ENCODE measurements around the gene CORO1C. TPM values are rescaled to one million over a fixed set of nuclear protein-coding genes. Genes with fewer than 3 reads are reported as not detected.

Gene CORO1C
- total RNA-seq, 6 donors from 2014 or later = 154 to 297 (median 223) TPM

- Histone ChIP-seq H3K36me3 (no peaks in the 10 kb centered on the region), H3K27ac (no peak overlapping the region), H3K27me3 (peaks cover 0 to 3% (median 0%) of the 10 kb centered on the region in 4 donors), H3K4me3 (no peak overlapping the region), H3K4me1 (peaks cover 13 to 29% (median 23%) of the 10 kb centered on the region in 4 donors), H3K9me3 (no peaks in the 10 kb centered on the region)
- WGBS, 2 donors = 80 to 84% methylated on average over 9 to 11 of the region's 11 CpGs
- TF ChIP-seq CTCF (IDR thresholded peaks at IDR 0.05) (no peak), POLR2A (IDR thresholded peaks at IDR 0.05) (no peak), POLR2AphosphoS5 (IDR thresholded peaks at IDR 0.05) (no peak), EP300 (IDR thresholded peaks at IDR 0.05) (no peak)
- ATAC-seq (ENCODE audit: low FRiP score in 2 of 2) = no peak
- peak in 1 of 2 donors; percentile 43 for DNase-seq
Measured at GRCh38 chr12:108770269-108770829, 39.0 kb upstream of the CORO1C start.

GRCh38 chr12:108768591-108769500, 37.5 kb upstream of the CORO1C start:
- no peak for TF ChIP-seq EP300 (IDR thresholded peaks at IDR 0.05)
- peak in 2 of 6 experiments; percentile 14 to 15 for TF ChIP-seq CTCF (IDR thresholded peaks at IDR 0.05)
- TF ChIP-seq POLR2AphosphoS5 (IDR thresholded peaks at IDR 0.05) = no peak
- TF ChIP-seq POLR2A (IDR thresholded peaks at IDR 0.05) = no peak
- peak overlapping the region in 3 of 4 donors; percentile 19 to 42 (median 37) for H3K4me3 ChIP-seq
- no peaks in the 10 kb centered on the region for H3K36me3 ChIP-seq
- DNase-seq (peak; percentile 62 to 87), ATAC-seq (ENCODE audit: low FRiP score in 2 of 2) (peak; percentile 56 to 59)
- WGBS, 2 donors = 20 to 23% methylated on average over 15 to 28 of the region's 40 CpGs
- H3K4me1 ChIP-seq = peaks cover 9 to 16% (median 14%) of the 10 kb centered on the region in 4 donors
- H3K27ac ChIP-seq = no peak overlapping the region
- peaks cover 0 to 3% (median 0%) of the 10 kb centered on the region in 4 donors for H3K27me3 ChIP-seq
- no peaks in the 10 kb centered on the region for H3K9me3 ChIP-seq

GRCh38 chr12:108766294-108766693, 35.0 kb upstream of the CORO1C start:
- DNase-seq (peak in 1 of 2 donors; percentile 31), ATAC-seq (ENCODE audit: low FRiP score in 2 of 2) (no peak)
- Histone ChIP-seq H3K36me3 (no peaks in the 10 kb centered on the region), H3K27me3 (peaks cover 0 to 3% (median 0%) of the 10 kb centered on the region in 4 donors), H3K9me3 (no peaks in the 10 kb centered on the region), H3K4me1 (peaks cover 5 to 10% (median 8%) of the 10 kb centered on the region in 4 donors), H3K4me3 (no peak overlapping the region), H3K27ac (no peak overlapping the region)
- WGBS, 2 donors = 89 to 95% methylated on average over 6 of the region's 6 CpGs
- TF ChIP-seq POLR2AphosphoS5 (IDR thresholded peaks at IDR 0.05) = no peak
- no peak for TF ChIP-seq POLR2A (IDR thresholded peaks at IDR 0.05)
- no peak for TF ChIP-seq CTCF (IDR thresholded peaks at IDR 0.05)
- TF ChIP-seq EP300 (IDR thresholded peaks at IDR 0.05) = no peak

GRCh38 chr12:108765289-108765764, 34.0 kb upstream of the CORO1C start:
- peaks cover 0 to 3% (median 0%) of the 10 kb centered on the region in 4 donors for H3K27me3 ChIP-seq
- 77 to 90% methylated on average over 10 of the region's 10 CpGs for WGBS, 2 donors
- no peaks in the 10 kb centered on the region for H3K36me3 ChIP-seq
- H3K4me1 ChIP-seq = peaks cover 5 to 10% (median 8%) of the 10 kb centered on the region in 4 donors
- TF ChIP-seq EP300 (IDR thresholded peaks at IDR 0.05) = no peak
- TF ChIP-seq POLR2A (IDR thresholded peaks at IDR 0.05) = no peak
- TF ChIP-seq POLR2AphosphoS5 (IDR thresholded peaks at IDR 0.05) = no peak
- TF ChIP-seq CTCF (IDR thresholded peaks at IDR 0.05) = no peak
- ATAC-seq (ENCODE audit: low FRiP score in 2 of 2) = no peak
- peak in 1 of 2 donors; percentile 34 for DNase-seq
- no peak overlapping the region for H3K27ac ChIP-seq
- no peak overlapping the region for H3K4me3 ChIP-seq
- H3K9me3 ChIP-seq = no peaks in the 10 kb centered on the region
